ENCODE data around the gene CRYBG2.
"Not testable (repeated sequence)": the region's sequence is repeated elsewhere in the genome, so short reads cannot be mapped to it uniquely, and the experiment has no call there.

Gene CRYBG2, protein sequence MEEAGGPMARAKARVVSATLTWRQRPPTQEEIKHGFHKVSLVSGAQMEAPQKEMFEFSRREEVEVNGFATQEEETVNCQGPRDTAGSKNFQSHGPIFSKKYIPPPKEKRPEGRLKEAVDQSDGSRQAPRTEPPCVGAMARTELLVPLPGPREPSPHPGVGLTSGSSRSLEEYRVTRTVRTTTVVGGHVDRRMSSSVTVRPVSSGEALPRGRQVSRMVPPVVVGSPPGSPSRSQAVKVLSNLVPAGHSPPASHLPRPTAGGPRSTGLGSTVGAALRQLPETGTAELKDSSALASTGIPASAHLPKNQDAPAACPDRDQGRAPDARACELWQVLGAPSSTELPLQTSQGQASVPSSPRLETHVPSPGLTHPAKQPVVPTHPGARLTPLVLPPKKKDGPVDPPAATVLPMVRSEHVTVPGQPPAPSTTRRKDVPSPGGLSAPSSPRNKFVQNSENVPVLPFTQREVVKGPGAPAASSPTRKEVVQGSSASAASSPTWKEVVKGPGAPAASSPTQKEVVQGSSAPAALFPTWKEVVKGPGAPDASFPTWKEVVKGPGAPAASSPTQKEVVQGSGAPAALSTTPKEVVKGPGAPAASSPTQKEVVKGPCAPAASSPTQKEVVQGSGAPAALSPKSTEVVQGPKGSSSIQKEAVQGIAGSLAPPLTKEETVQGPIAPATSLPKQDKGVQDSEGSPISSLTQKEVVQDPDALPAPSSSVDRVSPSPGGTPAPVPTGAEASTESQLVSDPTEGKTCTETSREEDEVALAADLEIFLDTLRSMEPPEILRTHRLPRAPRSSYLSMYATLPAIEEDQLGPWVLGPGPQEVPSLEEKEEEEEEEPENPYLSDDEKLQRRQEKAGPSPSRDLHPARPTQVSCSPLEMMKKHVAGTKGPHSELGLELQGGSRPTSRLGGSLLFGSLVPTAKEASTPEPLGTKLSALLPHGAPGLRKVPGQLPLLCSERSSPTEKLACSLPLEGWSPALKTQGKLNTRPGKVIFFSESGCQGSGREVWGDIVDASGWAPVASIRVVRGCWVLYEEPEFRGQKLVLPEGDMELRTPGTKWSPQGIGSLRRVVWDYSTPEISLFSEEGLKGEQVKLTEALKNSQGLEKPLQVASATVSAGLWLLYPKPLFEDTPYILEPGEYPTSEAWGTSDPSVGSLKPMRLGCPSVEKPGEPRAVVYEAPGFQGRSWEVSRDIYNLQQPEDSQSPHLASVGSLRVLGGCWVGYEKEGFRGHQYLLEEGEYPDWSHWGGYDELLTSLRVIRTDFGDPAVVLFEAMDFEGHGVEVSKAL (N-terminal part only)

DNA sequence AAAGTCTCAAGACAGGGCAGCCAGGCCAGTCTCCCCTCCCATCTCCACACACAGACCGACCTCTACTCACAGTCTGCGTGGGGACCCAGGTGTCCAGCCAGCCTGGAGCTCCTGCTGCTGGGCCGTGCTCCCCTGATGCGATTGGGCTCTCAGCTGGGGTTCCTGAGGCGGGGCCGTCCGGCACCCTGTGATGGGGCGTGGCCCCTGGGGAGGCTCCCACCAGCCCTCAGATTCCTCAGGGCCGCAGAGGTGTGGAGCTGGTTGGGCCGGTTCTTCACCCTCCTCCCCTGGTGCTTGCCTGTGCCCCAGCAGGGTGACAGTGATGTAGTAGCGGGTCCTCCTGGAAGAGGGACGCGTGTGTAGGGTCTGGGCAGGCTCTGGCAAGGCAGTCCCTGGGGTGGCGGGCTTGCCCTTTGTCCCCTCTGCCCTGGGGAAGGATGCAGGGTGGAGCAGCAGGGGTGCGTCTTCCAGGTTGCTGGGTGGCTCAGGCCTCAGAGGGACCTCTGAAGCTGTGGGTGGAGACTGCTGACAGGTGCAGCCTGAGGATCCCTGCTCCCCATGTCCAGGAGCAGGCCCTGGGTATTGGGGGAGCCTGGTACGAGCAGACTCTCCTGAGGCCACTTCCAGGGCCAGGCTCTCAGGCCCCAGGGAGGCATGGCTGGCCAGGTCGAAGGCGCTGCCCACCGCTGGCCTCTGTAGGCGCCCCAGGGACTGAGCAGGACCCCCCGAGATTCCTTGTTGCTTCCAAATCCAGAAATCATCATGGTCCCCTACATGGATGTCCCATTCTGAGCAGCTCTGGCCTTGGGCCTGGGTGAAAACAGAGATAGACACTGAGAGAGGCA, at the start of gene CRYBG2:
Gene CRYBG2 (minus strand): TSS at position 155 of the 845 bp plus-strand sequence. CDS start 7,473 bp downstream, outside the sequence.
- no peak for DNase-seq

DNA sequence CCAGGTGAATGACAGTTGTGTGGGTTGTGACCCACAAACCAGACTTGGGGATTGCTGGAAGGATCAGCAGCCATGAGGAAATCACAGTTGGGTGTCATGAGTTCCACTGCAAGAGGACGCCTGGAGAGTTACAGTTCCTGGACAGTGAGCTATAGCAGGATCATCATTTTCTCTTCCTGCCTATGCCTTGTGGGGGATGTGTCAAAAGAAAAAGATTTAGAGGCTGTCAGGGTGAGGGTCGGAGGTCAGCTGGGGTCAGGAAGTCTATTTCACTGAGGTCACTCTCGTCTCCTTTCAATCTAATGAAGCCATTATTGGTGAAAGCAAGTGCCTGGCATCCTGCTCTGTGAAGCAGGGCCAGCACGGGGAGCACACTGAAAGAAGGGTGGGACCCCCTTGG, 49.7 kb upstream of the CRYBG2 start:
- DNase-seq = no peak

DNA sequence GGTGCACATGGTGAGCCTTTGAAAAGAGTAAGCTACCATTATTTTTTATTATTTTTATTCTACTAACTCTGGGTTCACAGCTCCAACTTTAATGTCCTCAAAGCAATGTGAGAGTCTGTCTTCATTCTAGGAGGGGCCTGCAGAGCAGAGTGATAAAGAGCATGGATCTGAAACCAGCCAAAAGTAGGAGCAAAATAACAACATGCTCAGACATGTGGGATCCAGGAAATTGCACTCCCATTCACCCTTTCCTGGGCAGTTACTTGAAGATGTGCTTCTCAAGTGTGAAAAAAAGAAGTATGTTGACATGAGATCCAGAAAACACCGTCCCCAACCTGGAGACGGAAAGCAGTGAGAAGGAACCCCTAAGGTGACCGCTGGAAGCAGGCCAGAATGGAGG, 48.0 kb upstream of the CRYBG2 start:
- DNase-seq = no peak

DNA sequence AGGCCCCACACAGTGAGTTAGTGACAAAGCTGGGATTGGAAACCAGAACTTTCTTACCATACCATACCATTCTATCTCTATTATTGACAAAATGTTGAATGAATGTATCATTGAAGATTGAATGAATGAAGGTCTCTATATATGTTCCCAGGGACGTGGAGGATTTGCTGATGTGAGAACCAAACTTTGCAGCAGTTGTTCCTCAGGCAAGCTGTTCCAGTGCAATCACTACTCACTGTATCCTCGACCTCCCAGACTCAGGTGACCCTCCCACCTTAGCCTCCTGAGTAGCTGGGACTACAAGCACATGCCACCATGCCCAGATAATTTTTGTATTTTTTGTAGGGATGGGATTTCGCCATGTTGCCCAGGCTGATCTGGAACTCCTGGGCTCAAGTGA, 45.1 kb upstream of the CRYBG2 start:
- DNase-seq = no peak

DNA sequence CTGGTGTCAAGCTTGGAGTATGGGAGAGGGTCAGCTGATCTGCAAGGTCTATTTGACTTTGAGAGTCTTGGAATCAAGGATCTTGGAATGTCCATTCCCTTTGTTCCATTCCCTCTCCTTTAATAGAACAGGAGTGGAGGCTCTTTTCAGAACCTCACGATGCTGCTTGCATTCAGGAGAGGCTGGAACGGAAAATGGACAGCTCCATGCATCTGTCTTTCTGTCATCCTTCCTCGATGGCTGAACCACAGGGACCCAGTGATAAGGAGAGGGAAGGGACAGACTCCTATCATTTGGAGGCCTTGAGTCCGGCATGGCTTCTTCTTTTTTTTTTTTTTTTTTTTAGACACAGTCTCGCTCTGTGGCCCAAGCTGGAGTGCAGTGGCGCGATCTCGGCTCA, 41.8 kb upstream of the CRYBG2 start:
- no peak for DNase-seq

DNA sequence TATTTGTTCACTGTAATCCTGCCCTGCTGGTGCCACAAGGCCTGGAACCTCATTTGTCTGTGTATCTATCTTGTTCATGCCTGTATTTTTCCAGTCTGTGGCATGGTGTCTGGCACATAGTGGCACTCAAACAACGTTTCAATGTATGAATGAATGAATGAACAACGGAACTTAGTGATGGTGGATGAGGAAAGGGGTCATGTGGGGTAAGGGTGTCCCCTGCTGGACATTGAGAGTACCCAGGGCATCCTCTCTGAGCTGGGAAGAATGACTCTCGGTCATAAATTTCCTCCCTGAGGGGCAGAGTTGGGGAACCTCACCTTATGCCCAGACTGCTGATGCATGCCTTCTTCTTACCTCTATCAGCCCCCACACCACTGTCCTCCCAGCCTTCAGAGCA, 37.5 kb upstream of the CRYBG2 start:
- no peak for DNase-seq

DNA sequence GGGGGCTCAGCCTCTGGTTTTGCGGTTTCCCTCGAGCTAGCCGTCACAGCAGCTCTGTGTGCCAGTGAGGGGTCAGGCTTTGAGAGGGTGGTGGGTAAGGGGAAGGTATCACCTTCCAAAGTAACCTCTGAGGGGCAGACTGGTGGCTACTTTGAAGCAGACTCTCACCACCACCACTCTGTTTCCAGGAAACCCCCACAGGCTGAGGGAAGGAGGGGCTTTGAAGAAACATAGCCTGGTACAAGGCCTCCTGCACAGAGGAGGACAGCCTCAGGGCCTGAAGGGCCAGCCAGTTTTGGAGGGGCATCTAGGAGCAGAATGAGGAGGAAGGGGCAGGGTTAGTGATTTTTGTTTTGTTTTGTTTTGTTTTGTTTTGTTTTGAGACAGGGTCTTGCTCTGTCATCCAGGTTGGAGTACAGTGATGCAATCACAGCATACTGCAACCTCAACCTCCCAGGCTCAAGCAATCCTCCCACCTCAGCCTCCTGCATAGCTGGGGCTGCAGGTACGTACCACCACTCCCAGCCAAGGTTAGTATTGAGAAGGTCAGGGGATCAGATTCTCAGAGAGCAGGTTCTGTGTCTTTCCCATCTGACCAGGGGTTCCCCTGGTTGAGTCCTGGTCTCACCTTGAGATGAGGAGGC, 35.8 kb upstream of the CRYBG2 start:
- DNase-seq = no peak

DNA sequence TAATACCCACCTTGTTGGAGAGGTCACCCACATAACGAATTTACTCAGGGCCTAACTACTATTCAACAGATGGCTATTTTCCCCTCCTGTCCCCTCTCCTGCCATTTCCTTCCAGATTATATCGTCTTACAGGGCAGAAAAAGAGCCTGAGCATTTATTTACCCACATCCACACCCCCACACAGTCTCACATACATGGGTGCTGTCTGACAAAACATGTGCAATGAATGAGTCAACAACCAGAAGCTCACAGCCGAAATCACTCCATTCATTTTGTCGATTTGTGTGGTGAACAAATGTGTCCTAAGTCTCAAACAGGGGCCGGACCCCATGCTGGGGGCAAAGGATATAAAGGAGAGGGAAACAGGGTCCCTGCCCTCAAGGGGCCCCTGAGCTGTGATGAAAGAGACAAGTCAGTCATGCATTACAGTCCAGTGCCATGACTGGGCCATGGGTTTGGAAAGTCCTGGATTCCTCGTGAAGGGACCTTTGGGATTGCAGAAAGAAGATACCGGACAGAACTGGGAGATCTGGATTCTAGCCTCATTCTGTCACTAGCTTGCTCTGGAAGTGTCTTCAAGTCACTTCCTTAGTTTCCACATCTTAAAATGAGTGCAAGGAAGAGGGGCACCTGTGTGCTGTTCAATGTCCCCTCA, 35.0 kb upstream of the CRYBG2 start:
- DNase-seq = no peak

DNA sequence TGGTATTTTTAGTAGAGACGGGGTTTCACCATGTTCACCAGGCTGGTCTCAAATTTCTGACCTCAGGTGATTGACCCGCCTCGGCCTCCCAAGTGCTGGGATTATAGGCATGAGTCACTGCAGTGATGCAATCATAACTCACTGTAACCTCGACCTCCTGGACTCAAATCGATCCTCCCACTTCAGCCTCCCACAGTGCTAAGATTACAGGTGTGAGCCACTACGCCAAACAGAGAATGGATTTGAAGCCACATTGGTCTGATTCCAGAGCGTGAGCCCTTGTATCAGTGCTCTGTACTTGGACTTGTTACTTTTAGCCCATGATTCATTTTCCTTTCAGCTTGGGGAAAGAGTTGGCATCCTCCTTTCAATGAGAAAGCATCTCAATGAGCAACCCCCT, 33.5 kb upstream of the CRYBG2 start:
- DNase-seq = no peak

DNA sequence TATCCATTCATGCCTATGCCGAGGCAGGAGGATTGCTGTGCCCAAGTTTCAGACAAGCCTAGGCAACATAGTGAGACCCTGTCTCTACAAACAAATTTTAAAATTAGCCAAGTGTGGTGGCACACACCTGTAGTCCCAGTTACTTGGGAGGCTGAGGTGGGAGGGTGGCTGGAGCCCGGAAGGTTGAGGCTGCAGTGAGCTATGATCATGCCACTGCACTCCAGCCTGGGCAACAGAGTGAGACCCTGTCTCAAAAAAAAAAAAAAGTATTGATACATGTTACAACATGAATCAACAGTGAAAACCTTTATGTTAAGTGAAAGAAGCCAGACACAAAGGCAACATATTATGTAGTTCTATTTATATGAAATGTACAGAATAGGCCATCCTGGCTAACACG, 31.1 kb upstream of the CRYBG2 start:
- not testable (repeated sequence) for DNase-seq

DNA sequence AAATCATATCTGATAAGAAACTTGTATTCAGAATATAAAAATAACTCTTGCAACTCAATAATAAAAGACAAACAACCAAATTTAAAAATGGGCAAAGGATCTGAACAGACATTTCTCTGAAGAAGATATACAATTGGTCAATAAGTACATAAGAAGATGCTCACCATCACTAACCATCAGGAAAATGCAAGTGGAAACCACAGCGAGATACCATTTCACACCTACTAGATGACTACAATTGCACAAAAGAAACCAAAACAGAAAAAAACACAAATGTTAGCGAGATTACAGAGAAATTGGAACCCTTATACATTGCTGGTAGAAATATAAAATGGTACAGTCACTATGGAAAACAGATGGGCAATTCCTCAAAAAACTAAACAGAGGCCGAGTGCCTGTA, 30.1 kb upstream of the CRYBG2 start:
- DNase-seq = no peak

DNA sequence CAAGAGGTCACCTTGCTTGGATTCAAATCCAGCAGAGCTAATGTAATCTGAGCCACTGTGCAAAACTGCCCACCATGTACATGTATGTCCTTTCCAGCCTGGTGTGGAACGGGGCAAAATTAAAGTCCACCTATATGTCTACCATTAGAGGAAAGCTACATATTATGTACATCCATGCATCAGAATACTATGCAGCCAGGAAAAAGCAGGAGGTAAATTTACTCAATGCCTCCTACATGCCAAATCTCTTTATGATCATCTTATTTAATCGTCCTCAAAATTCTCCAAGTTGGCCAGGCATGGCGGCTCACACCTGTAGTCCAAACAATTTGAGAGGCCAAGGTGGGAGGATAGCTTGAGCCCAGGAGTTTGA, 24.9 kb upstream of the CRYBG2 start:
- no peak for DNase-seq

DNA sequence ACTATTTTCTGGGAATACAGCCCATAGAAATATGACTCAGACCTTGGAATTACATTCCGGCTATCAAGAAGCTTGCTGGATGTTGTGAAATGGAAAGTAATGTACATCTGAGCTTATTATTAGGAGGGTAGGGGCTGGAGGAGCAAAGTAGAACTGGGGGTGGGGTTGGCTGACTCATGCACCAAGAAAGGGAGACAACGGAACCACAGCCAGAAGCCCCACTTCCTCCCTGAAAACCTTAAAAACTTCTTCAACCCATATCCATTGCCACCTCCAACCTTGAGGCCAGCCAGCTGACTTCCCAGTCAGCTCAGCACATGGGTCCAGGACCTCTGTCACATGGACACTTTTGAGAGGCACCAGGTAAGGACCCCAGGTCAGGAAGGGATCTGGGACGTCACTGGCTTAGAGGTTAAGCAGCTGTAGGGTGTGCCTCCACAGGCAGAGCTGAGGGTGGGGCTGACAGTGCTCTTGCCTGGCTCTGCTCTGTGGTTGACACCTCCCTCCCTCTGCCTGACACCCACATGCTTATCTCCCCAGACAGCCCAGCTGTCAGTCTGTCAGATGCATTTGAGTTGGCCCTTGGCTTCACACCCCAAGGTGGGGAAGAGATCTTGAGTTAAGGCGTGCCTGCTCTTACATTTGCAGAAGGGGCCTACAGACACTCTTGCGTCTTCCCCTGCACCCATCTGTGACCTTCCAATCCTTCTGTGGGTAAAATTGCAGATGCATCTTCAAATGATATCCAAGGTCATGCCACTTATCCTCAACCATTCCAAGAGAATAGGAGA, 24.4 kb upstream of the CRYBG2 start:
- DNase-seq = no peak

DNA sequence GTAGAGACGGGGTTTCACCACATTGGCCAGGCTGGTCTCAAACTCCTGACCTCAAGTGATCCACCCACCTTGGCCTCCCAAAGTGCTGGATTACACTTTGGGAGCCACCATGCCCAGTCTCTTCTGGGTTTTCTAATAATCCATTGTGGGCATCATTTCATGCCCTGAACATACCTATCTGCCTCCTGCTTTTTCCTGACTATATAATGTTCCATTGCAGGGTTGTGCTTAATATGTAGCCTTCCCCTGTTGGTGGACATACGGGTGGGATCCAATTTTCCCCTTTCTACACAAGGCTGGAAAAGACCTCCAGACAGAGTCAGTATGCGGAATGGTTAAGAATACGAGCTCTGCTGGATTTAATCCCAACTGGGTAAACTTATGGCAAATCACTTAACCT, 22.1 kb upstream of the CRYBG2 start:
- DNase-seq = no peak

DNA sequence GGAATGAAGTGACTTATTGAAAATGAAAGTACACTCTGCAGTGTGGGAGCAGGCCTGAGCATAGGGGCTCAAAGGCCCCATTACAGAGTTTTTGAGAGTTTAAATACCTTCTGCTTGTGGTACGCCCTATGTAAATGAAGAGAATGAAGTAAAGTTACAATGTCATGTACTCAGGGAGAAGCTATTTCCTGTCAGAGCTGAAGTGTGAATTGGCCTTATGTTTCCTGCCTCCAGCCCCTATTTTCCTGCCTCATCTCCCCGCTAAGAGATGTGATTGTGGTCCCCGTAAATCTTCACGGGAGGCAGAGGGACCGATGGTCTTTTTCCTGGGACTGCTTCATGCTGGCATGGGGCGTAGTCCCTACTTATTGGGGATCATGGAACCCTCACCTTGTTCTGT, 21.2 kb upstream of the CRYBG2 start:
- no peak for DNase-seq

DNA sequence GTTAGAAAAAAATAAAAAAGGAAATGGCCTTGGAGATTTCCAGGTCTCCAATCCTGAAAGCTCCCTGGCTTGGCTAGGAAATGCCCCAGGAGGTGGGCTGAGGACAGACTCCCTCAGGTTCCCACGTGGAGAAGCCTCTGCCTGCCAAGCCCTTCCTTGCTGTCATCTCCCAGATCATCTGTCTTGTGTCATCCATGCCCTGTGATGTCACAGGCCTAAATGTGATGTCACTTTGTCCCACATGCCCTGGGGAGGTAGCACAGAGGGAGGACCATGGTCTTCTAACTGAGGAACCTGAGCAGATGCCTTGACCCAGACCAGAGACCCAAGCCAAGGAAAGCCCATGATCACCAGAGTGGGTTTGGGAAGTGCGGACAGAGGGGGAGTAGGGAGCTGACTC, 20.4 kb upstream of the CRYBG2 start:
- DNase-seq = not testable (repeated sequence)

DNA sequence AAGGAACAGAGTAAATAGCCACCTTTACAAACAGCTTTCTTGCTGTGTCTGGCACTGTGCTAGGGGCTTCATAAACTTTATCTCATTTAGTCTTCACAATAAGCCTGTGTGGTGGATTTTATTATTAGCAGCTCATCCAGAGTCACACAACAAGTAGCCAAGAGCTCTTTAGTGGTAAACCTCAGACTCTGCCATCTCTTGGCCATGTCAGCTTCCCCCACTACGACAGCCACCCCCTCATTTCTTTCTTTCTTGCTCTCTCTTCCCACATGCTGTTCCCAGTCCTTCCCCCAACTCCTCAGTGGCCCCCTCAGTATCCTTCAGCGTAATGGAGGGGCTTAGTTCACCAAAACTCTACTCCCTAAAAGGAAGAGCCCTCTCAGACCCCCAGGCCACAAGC, 19.9 kb upstream of the CRYBG2 start:
- DNase-seq = no peak

DNA sequence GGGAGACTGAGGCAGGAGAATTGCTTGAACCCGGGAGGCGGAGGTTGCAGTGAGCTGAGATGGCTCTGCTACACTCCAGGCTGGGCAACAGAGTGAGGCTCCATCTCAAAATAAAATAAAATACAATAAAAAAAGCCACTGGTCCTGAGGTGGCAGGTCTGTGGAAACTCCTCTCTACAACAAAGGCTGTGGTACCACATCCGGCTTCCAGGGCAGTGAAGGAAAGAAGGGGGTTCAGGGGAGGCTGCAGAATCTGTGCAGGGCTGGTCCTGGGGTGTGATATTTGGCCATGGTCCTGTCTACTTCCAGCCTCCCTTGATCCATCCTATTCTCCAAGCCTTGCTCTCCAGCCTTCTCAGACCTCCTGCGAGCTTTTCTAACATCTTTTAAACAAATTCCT, 19.4 kb upstream of the CRYBG2 start:
- no peak for DNase-seq

DNA sequence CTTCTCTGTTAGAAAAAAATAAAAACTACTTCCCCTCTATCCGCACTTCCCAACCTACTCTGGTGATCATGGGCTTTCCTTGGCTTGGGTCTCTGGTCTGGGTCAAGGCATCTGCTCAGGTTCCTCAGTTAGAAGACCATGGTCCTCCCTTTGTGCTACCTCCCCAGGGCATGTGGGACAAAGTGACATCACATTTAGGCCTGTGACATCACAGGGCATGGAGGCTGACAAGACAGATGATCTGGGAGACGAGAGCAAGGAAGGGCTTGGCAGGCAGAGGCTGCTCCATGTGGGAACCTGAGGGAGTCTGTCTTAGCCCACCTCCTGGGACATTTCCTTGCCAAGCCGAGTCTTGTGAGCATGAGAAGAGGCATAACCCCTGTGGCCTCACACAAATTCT, 18.7 kb upstream of the CRYBG2 start, which contains the start of gene ZNF683:
Gene ZNF683 (minus strand): TSS at position 140 of the 400 bp plus-strand sequence. CDS start 4,179 bp downstream, outside the sequence.
- DNase-seq = not testable (repeated sequence)

DNA sequence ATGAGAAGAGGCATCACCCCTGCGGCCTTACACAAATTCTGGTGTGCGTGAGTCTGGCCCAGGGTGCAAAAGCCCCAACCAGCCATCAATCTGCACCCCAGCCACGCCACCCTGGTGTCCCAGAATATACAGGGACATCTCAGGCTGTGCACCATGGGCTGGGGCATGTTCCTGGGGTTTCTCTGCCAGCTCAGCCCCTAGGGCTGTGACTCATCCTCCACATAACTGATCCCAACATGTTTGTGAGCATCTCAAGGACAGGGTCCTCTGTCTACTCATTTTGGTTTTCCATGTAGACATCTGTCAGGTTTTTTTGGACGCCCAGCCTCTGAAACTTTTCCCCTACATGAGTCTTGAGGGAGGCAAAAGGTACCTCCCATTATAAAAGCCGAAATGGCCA, 18.1 kb upstream of the CRYBG2 start:
- DNase-seq = no peak

Data from NCI-H2081 treated with DMSO at 0.1 percent for 48 hours (cell line).